ENCODE measurements around the gene SSH2.

The SSH2 gene

DNA sequence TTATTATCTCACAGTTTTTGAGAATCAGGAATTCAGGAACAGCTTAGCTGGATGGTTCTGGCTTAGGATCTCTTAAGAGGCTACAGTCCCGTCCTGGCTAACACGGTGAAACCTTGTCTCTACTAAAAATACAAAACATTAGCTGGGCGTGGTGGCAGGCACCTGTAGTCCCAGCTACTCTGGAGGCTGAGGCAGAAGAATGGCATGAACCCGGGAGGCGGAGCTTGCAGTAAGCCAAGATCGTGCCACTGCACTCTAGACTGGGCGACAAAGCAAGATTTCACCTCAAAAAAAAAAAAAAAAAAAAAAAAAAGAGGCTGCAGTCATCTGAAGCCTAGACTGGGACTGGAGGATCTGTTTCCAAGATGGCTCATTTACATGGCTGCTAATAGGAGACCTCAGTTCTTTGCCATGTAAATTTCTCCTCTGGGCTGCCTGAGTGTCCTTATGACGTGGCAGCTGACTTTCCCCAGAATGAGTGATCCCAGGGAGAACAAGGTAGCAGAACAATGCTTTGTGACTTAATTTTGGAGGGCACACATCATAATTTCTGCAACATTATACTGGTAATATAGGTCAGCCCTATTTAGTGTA lies 211.5 kb downstream of the SSH2 start:
- peaks cover 7 to 47% (median 36%) of the 10 kb centered on the region in 5 donors for H3K4me1 ChIP-seq (ENCODE audit: control insufficient read depth in 5 of 5, insufficient read depth in 5 of 5, low read length in 5 of 5)
- H3K27me3 ChIP-seq (ENCODE audit: control insufficient read depth in 5 of 5, insufficient read depth in 4 of 5, low read length in 5 of 5) = no peaks in the 10 kb centered on the region
- peak overlapping the region; percentile 85 for H3K27ac ChIP-seq (ENCODE audit: low read depth, low read length)

DNA sequence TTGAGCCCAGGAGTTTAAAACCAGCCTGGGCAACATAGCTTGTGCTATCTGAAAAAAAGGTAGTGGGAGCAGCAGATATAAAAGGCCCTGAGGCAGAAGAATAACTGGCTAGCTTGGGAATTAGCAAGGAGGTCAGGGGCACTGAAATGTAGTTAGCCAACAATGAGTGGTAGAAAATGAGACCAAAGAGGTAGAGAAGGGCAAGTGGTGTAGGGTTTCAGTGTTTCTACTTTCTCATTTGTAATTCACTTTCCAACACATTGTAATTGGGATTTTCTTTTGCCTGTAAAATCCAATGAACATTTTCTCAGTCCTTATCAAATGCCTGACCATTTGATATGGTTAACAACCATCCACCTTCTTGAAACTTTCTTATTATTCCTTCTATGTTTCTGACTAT lies 212.2 kb downstream of the SSH2 start:
- Histone ChIP-seq H3K27ac (ENCODE audit: low read depth, low read length) (no peak overlapping the region), H3K4me1 (ENCODE audit: control insufficient read depth in 5 of 5, insufficient read depth in 5 of 5, low read length in 5 of 5) (peaks cover 4 to 43% (median 32%) of the 10 kb centered on the region in 5 donors), H3K27me3 (ENCODE audit: control insufficient read depth in 5 of 5, insufficient read depth in 4 of 5, low read length in 5 of 5) (no peaks in the 10 kb centered on the region), H3K4me3 (ENCODE audit: low read depth in 1 of 5, low read length in 5 of 5) (no peak overlapping the region), H3K9me3 (ENCODE audit: control insufficient read depth in 5 of 5, low read length in 5 of 5) (no peaks in the 10 kb centered on the region), H3K36me3 (ENCODE audit: control insufficient read depth in 5 of 5, insufficient read depth in 5 of 5, low read length in 5 of 5) (no peaks in the 10 kb centered on the region), H3K9ac (ENCODE audit: low read length in 5 of 5) (no peak overlapping the region)

More for the DNA sequence above, 211.5 kb downstream of the SSH2 start:
- Histone ChIP-seq H3K36me3 (ENCODE audit: control insufficient read depth in 5 of 5, insufficient read depth in 5 of 5, low read length in 5 of 5) (no peaks in the 10 kb centered on the region), H3K9me3 (ENCODE audit: control insufficient read depth in 5 of 5, low read length in 5 of 5) (no peaks in the 10 kb centered on the region), H3K9ac (ENCODE audit: low read length in 5 of 5) (no peak overlapping the region), H3K4me3 (ENCODE audit: low read depth in 1 of 5, low read length in 5 of 5) (no peak overlapping the region)

DNA sequence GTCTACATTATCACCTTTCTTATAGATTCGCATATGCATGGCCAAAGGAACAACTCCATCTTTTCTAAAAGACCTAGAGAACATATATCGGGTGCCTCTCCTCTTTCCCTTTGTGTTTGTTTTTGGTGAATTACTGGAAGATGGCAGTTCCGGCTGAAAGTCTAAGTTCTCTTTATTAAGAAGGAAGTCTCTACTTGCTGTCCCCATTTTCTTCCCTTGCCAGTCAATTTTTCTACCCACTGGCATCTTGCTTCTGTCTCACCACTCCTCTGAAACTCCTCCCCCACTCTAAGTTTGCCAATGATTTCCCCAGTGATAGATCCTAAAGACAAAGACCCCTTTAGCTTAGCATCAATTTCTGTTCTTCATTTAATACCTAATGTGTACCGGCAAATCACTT lies 213.5 kb downstream of the SSH2 start:
- Histone ChIP-seq H3K27me3 (ENCODE audit: control insufficient read depth in 5 of 5, insufficient read depth in 4 of 5, low read length in 5 of 5) (no peaks in the 10 kb centered on the region), H3K36me3 (ENCODE audit: control insufficient read depth in 5 of 5, insufficient read depth in 5 of 5, low read length in 5 of 5) (no peaks in the 10 kb centered on the region), H3K4me1 (ENCODE audit: control insufficient read depth in 5 of 5, insufficient read depth in 5 of 5, low read length in 5 of 5) (peaks cover 0 to 41% (median 27%) of the 10 kb centered on the region in 5 donors), H3K9ac (ENCODE audit: low read length in 5 of 5) (no peak overlapping the region), H3K4me3 (ENCODE audit: low read depth in 1 of 5, low read length in 5 of 5) (no peak overlapping the region), H3K9me3 (ENCODE audit: control insufficient read depth in 5 of 5, low read length in 5 of 5) (no peaks in the 10 kb centered on the region), H3K27ac (ENCODE audit: low read depth, low read length) (no peak overlapping the region)

DNA sequence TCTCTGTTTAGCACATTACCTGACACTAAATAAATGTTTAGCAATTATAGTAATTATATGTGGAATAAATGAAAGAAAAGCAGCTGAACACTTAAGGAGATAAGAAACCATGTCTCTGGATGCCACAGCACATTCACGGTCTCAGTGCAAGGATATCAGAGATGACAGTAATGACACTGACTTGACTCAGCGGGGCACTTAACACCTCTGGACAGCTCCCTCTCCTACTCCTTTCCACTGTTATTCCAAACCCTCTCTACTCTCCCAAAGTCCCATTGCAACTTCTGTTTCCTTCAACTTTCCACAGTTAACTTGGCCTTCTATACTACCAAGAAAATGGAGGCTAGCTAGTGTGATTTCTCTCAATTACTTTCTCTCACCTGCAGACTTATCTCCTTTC lies 214.3 kb downstream of the SSH2 start:
- Histone ChIP-seq H3K9ac (ENCODE audit: low read length in 5 of 5) (no peak overlapping the region), H3K4me3 (ENCODE audit: low read depth in 1 of 5, low read length in 5 of 5) (no peak overlapping the region), H3K27me3 (ENCODE audit: control insufficient read depth in 5 of 5, insufficient read depth in 4 of 5, low read length in 5 of 5) (no peaks in the 10 kb centered on the region), H3K27ac (ENCODE audit: low read depth, low read length) (no peak overlapping the region), H3K9me3 (ENCODE audit: control insufficient read depth in 5 of 5, low read length in 5 of 5) (no peaks in the 10 kb centered on the region), H3K4me1 (ENCODE audit: control insufficient read depth in 5 of 5, insufficient read depth in 5 of 5, low read length in 5 of 5) (peaks cover 0 to 40% (median 27%) of the 10 kb centered on the region in 5 donors), H3K36me3 (ENCODE audit: control insufficient read depth in 5 of 5, insufficient read depth in 5 of 5, low read length in 5 of 5) (no peaks in the 10 kb centered on the region)

DNA sequence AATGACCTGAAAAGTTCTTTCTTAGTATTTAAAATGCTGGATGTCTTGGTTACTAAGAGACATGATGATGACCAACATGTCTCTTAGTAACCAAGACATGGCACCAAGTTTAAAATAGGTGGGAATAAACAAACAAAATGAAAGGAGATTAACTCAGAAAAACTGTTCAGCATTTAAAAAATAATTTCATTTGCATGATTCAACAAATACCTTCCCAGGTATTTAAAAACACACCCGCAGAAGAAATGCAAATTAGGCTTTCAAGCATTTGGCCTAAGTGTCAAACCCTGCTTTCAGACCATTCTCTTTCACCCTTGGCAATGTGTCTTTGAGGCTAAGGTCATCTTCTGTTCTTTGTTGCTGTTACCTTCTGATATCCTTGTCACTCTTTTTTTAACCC lies 215.9 kb downstream of the SSH2 start:
- peaks cover 2 to 42% (median 34%) of the 10 kb centered on the region in 5 donors for H3K4me1 ChIP-seq (ENCODE audit: control insufficient read depth in 5 of 5, insufficient read depth in 5 of 5, low read length in 5 of 5)
- no peaks in the 10 kb centered on the region for H3K27me3 ChIP-seq (ENCODE audit: control insufficient read depth in 5 of 5, insufficient read depth in 4 of 5, low read length in 5 of 5)
- H3K9me3 ChIP-seq (ENCODE audit: control insufficient read depth in 5 of 5, low read length in 5 of 5) = no peaks in the 10 kb centered on the region
- H3K4me3 ChIP-seq (ENCODE audit: low read depth in 1 of 5, low read length in 5 of 5) = no peak overlapping the region
- H3K9ac ChIP-seq (ENCODE audit: low read length in 5 of 5) = no peak overlapping the region
- H3K36me3 ChIP-seq (ENCODE audit: control insufficient read depth in 5 of 5, insufficient read depth in 5 of 5, low read length in 5 of 5) = no peaks in the 10 kb centered on the region
- peak overlapping the region; percentile 94 for H3K27ac ChIP-seq (ENCODE audit: low read depth, low read length)

DNA sequence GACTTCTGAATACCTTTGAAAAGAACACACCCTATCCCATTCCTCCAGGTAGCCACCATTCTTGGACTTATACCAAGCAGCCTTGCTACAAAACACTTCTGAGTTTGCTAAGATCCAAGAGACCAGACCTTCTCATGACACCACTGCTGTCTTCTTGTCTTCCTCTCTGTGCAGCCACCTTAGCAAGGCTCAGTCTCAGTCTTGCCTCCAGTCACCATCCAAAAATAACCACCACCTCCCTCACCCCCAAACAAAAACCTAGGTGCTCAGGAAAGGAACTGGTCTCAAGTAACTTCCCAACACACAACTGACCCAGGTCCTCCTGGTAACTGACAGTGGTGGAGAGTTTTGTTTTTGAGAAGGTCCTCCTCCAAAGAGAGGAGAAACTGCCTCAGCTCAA lies 216.4 kb downstream of the SSH2 start:
- H3K27me3 ChIP-seq (ENCODE audit: control insufficient read depth in 5 of 5, insufficient read depth in 4 of 5, low read length in 5 of 5) = no peaks in the 10 kb centered on the region
- no peaks in the 10 kb centered on the region for H3K36me3 ChIP-seq (ENCODE audit: control insufficient read depth in 5 of 5, insufficient read depth in 5 of 5, low read length in 5 of 5)
- peak overlapping the region; percentile 94 for H3K27ac ChIP-seq (ENCODE audit: low read depth, low read length)
- no peak overlapping the region for H3K4me3 ChIP-seq (ENCODE audit: low read depth in 1 of 5, low read length in 5 of 5)
- H3K9ac ChIP-seq (ENCODE audit: low read length in 5 of 5) = no peak overlapping the region
- peaks cover 2 to 41% (median 36%) of the 10 kb centered on the region in 5 donors for H3K4me1 ChIP-seq (ENCODE audit: control insufficient read depth in 5 of 5, insufficient read depth in 5 of 5, low read length in 5 of 5)
- no peaks in the 10 kb centered on the region for H3K9me3 ChIP-seq (ENCODE audit: control insufficient read depth in 5 of 5, low read length in 5 of 5)

DNA sequence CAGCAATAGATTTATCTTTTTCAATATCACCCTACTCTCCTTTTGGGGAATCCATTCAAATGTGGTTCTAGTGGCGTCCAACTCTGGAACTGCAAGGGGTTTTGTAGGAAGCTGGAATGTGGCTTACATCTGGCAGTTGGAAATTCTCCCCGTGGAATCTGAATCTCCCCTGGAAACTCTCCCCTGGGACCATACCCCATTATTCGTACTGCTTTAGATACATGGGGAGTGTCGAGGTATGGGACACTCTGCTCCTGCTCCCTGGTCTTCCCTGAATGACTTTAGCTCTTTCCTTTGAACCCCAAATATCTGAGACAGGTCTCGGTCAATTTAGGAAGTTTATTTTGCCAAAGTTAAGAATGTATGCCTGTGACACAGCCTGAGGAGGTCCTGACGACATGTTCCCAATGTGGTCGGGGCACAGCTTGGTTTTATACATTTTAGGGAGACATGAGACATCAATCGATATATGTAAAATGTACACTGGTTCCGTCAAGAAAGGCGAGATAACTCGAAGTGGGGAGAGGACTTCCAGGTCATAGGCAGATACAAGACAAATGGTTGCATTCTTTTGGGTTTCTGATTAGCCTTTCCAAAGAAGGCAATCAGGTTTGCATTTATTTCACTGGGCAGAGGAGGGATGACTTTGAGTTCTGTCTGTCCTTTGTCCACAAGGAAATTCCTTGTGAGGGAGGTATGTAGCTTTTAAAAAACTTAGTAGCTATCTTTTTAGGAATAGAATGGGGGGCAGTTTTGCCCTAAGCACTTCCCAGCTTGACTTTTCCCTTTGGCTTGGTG lies 218.2 kb downstream of the SSH2 start:
- H3K4me1 ChIP-seq (ENCODE audit: control insufficient read depth in 5 of 5, insufficient read depth in 5 of 5, low read length in 5 of 5) = peaks cover 2 to 42% (median 40%) of the 10 kb centered on the region in 5 donors
- H3K9ac ChIP-seq (ENCODE audit: low read length in 5 of 5) = peak overlapping the region in 3 of 5 donors; percentile 33 to 41 (median 35)
- peak overlapping the region; percentile 94 for H3K27ac ChIP-seq (ENCODE audit: low read depth, low read length)
- no peaks in the 10 kb centered on the region for H3K9me3 ChIP-seq (ENCODE audit: control insufficient read depth in 5 of 5, low read length in 5 of 5)
- H3K27me3 ChIP-seq (ENCODE audit: control insufficient read depth in 5 of 5, insufficient read depth in 4 of 5, low read length in 5 of 5) = no peaks in the 10 kb centered on the region
- no peak overlapping the region for H3K4me3 ChIP-seq (ENCODE audit: low read depth in 1 of 5, low read length in 5 of 5)
- no peaks in the 10 kb centered on the region for H3K36me3 ChIP-seq (ENCODE audit: control insufficient read depth in 5 of 5, insufficient read depth in 5 of 5, low read length in 5 of 5)

DNA sequence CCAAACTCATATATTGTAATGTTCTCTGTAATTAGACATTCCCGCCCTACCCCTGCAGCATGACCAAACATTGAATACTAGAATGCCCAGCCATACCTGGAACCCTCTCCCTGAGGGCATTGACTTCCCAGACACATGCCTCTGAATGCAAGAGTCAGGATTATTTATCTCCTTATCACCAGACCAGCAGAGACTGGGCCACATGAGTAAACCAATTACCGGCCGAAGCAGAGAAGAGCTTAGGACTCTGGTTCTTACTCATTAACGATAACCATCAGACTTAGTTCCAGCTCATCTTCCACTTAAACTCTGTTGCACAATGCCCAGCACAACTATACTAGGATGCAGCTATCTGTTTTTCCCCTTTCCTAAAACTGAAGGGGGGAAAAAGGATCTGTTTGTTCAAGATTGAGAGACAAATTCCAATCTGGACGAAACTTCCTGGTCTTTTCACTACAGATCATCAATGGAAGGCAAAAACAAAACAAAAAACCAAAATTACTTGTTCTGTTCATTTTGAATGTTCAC lies 219.1 kb downstream of the SSH2 start:
- H3K27ac ChIP-seq (ENCODE audit: low read depth, low read length) = peak overlapping the region; percentile 94
- H3K4me3 ChIP-seq (ENCODE audit: low read depth in 1 of 5, low read length in 5 of 5) = no peak overlapping the region
- no peaks in the 10 kb centered on the region for H3K9me3 ChIP-seq (ENCODE audit: control insufficient read depth in 5 of 5, low read length in 5 of 5)
- H3K36me3 ChIP-seq (ENCODE audit: control insufficient read depth in 5 of 5, insufficient read depth in 5 of 5, low read length in 5 of 5) = no peaks in the 10 kb centered on the region
- H3K4me1 ChIP-seq (ENCODE audit: control insufficient read depth in 5 of 5, insufficient read depth in 5 of 5, low read length in 5 of 5) = peaks cover 2 to 49% (median 42%) of the 10 kb centered on the region in 5 donors
- H3K9ac ChIP-seq (ENCODE audit: low read length in 5 of 5) = peak overlapping the region in 1 of 5 donors; percentile 66
- no peaks in the 10 kb centered on the region for H3K27me3 ChIP-seq (ENCODE audit: control insufficient read depth in 5 of 5, insufficient read depth in 4 of 5, low read length in 5 of 5)

DNA sequence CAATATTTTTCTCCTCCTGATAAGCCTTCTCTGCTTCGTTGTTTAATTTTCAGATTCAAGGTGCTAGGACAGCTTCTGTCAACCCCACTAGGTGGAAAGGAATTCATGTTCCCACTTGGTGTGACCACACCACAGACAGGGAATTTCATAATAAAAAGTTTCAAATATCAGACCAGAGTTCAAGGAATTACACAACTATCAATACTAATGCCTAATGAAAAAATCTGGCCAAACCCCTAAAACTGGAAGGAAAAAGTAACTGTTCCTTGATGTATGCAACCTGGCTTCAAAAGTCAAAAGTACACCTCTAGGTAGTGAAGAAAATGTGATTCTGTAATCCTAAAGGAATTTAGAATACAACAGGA lies 219.5 kb downstream of the SSH2 start:
- Histone ChIP-seq H3K4me1 (ENCODE audit: control insufficient read depth in 5 of 5, insufficient read depth in 5 of 5, low read length in 5 of 5) (peaks cover 2 to 54% (median 43%) of the 10 kb centered on the region in 5 donors), H3K4me3 (ENCODE audit: low read depth in 1 of 5, low read length in 5 of 5) (no peak overlapping the region), H3K9me3 (ENCODE audit: control insufficient read depth in 5 of 5, low read length in 5 of 5) (no peaks in the 10 kb centered on the region), H3K27me3 (ENCODE audit: control insufficient read depth in 5 of 5, insufficient read depth in 4 of 5, low read length in 5 of 5) (no peaks in the 10 kb centered on the region), H3K27ac (ENCODE audit: low read depth, low read length) (peak overlapping the region; percentile 94), H3K36me3 (ENCODE audit: control insufficient read depth in 5 of 5, insufficient read depth in 5 of 5, low read length in 5 of 5) (no peaks in the 10 kb centered on the region), H3K9ac (ENCODE audit: low read length in 5 of 5) (peak overlapping the region in 1 of 5 donors; percentile 66)

DNA sequence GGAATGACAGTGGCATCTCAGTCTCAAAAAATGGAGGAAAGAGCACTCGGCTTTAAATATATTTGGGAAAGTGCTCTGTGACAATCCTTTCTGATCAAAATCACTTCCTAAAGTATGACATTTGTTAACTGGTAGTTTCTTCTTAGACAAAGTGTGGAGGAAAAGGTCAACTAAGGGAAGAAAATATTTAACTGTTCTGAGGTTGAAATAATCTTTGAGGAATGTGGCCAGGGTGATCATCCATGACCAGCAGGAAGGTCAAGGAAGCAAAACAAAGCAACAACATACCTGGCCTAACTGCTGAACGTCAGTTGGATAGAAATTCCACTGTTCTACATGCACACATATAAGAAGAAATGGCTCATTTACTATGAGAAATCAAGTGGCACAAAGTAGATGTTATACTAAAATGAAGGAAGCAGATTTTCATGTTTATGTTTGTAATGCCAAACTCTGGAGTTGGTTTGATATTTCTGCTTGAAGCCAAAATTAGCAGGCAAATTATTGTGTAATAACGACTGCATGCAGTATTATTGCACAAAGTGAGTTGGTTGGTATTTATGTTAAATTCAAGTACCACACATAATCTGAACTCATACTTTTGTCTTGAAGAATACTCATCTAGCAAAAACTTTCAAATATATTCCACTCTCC lies 220.0 kb downstream of the SSH2 start:
- H3K4me3 ChIP-seq (ENCODE audit: low read depth in 1 of 5, low read length in 5 of 5) = peak overlapping the region in 1 of 5 donors; percentile 5

More for the DNA sequence above, 220.0 kb downstream of the SSH2 start:
- Histone ChIP-seq H3K9me3 (ENCODE audit: control insufficient read depth in 5 of 5, low read length in 5 of 5) (no peaks in the 10 kb centered on the region), H3K27ac (ENCODE audit: low read depth, low read length) (peak overlapping the region; percentile 94), H3K4me1 (ENCODE audit: control insufficient read depth in 5 of 5, insufficient read depth in 5 of 5, low read length in 5 of 5) (peaks cover 2 to 56% (median 47%) of the 10 kb centered on the region in 5 donors), H3K9ac (ENCODE audit: low read length in 5 of 5) (peak overlapping the region in 3 of 5 donors; percentile 8 to 66 (median 16)), H3K36me3 (ENCODE audit: control insufficient read depth in 5 of 5, insufficient read depth in 5 of 5, low read length in 5 of 5) (no peaks in the 10 kb centered on the region), H3K27me3 (ENCODE audit: control insufficient read depth in 5 of 5, insufficient read depth in 4 of 5, low read length in 5 of 5) (no peaks in the 10 kb centered on the region)
